GM12878 (cell line): ENCODE results near the gene NCDN. TPM values are rescaled to one million over a fixed set of nuclear protein-coding genes. Genes with fewer than 3 reads are reported as not detected.
A peak's percentile ranks its signal among the peaks of the same experiment; 100 is the strongest.

Experiments
- BHLHE40 ChIP-seq, 2 experiments: fragments of 450-650 bp in 1 of 2; IDR thresholded peaks; 2 replicates each; pipeline ENCODE4 v1.6.1; 2011 to 2017; ENCODE audit warnings: low read depth in 2 of 2, borderline replicate concordance in 1 of 2, improper control_type of control experiment in 1 of 2, low read length in 1 of 2, mild to moderate bottlenecking in 1 of 2
- BRCA1 ChIP-seq: IDR thresholded peaks from 2 replicates; pipeline ENCODE4 v1.6.1; 2011; ENCODE audit warnings: low read depth, low read length, improper control_type of control experiment
- CHD2 ChIP-seq: IDR thresholded peaks from 2 replicates; pipeline ENCODE4 v1.6.1; 2011; ENCODE audit warnings: low read depth, low read length, improper control_type of control experiment, borderline replicate concordance
- DPF2 ChIP-seq: fragments of 450-650 bp; IDR thresholded peaks from 2 replicates; pipeline ENCODE4 v1.6.1; 2017; ENCODE audit warnings: mild to moderate bottlenecking
- ETV6 ChIP-seq, 2 experiments: fragments of 450-650 bp in 1 of 2; IDR thresholded peaks in 1 of 2; conservative IDR thresholded peaks in 1 of 2; 2 replicates each; pipeline ENCODE4 v1.6.1; 2014; ENCODE audit warnings: antibody characterized with exemption in 1 of 2, borderline replicate concordance in 1 of 2, low read depth in 1 of 2, mild to moderate bottlenecking in 1 of 2, moderate library complexity in 1 of 2
- LARP7 ChIP-seq: fragments of 450-650 bp; IDR thresholded peaks from 2 replicates; pipeline ENCODE4 v1.6.1; 2017; ENCODE audit warnings: mild to moderate bottlenecking
- MEF2B ChIP-seq: fragments of 450-650 bp; IDR thresholded peaks from 2 replicates; pipeline ENCODE4 v1.6.1; 2018; ENCODE audit warnings: mild to moderate bottlenecking, moderate library complexity; ENCODE audit not compliant: partially characterized antibody, poor library complexity, severe bottlenecking
- NKRF ChIP-seq: fragments of 450-650 bp; conservative IDR thresholded peaks from 2 replicates; pipeline ENCODE4 v1.6.1; 2017; ENCODE audit warnings: mild to moderate bottlenecking, moderate library complexity
- NR2F1 ChIP-seq: fragments of 450-650 bp; conservative IDR thresholded peaks from 2 replicates; pipeline ENCODE4 v1.6.1; 2017; ENCODE audit warnings: mild to moderate bottlenecking
- POLR2AphosphoS5 ChIP-seq: IDR thresholded peaks from 2 replicates; pipeline ENCODE4 v1.6.1; 2011; ENCODE audit warnings: mild to moderate bottlenecking, low read length, inconsistent platforms
- RUNX3 ChIP-seq: IDR thresholded peaks from 2 replicates; pipeline ENCODE4 v1.6.1; 2012; ENCODE audit warnings: low read length, inconsistent platforms
- TCF12 ChIP-seq: IDR thresholded peaks from 2 replicates; pipeline ENCODE4 v1.6.1; 2011; ENCODE audit warnings: low read depth, mild to moderate bottlenecking, low read length
- YY1 ChIP-seq: IDR thresholded peaks from 2 replicates; pipeline ENCODE4 v1.6.1; 2011; ENCODE audit warnings: low read depth, mild to moderate bottlenecking, low read length
- polyA plus RNA-seq, 11 experiments: library from polyadenylated mRNA; depleted of rRNA in 4 of 11; unstranded in 6 of 11; stranded (reverse) in 5 of 11; fragments of >200 nt; fragmentation: Nextera tagmentation in 4 of 11; fragmentation: Illumina TruSeq in 1 of 11; extraction: Ambion mirVana in 4 of 11; extraction: Trizol in 1 of 11; gene quantifications; 1 replicate in 1 of 11; 2 replicates in 10 of 11; pipeline versions ENCODE4 v1.2.1 to v1.2.3, GENCODE V29; 2011 to 2016; ENCODE audit warnings: inconsistent platforms in 2 of 11, missing spikeins in 2 of 11, low read depth in 1 of 11
- total RNA-seq, 4 experiments: library from RNA; depleted of rRNA in 3 of 4; stranded (reverse); fragments of >200 nt in 3 of 4; fragmentation: Illumina TruSeq in 1 of 4; extraction: Trizol in 1 of 4; gene quantifications; 2 replicates each; pipeline versions ENCODE4 v1.2.1 to v1.2.3, GENCODE V29; 2013 to 2021
- TF ChIP-seq, protein P1 (sequence below): fragments of 450-650 bp; IDR thresholded peaks from 2 replicates; pipeline ENCODE4 v1.6.1; 2017; ENCODE audit warnings: low read depth, mild to moderate bottlenecking, moderate library complexity
- TF ChIP-seq, protein P2 (sequence below): fragments of 450-650 bp; IDR thresholded peaks from 2 replicates; pipeline ENCODE4 v1.6.1; 2017; ENCODE audit warnings: mild to moderate bottlenecking, moderate library complexity
- TF ChIP-seq, protein P3 (sequence below): IDR thresholded peaks from 2 replicates; pipeline ENCODE4 v1.6.1; 2011; ENCODE audit warnings: low read depth, low read length, improper control_type of control experiment, borderline replicate concordance

Gene NCDN
- total and polyA plus RNA-seq, 10 of the 15 experiments (the other 5 are each of a cell fraction or from before 2014, with no cell fraction given) = 1.8 to 25.5 (median 10.9) TPM

GRCh38 chr1:35577071-35577998 is 19.7 kb downstream of the NCDN start (continued):
- TF ChIP-seq DPF2 (no peak), NKRF (0 out of 2 replicates have a peak, but pooled peaks have one; percentile 33), TCF12 (0 out of 2 replicates have a peak, but pooled peaks have one; percentile 11), RUNX3 (peak; percentile 65), POLR2AphosphoS5 (0 out of 2 replicates have a peak, but pooled peaks have one; percentile 18), YY1 (0 out of 2 replicates have a peak, but pooled peaks have one; percentile 33), MEF2B (peak; percentile 15), BRCA1 (no peak), NR2F1 (peak; percentile 58; the same call in 1 of the 2 replicates), BHLHE40 (IDR thresholded peaks at IDR 0.05; ENCODE audit: borderline replicate concordance in 1 of 2, low read depth in 2 of 2, low read length in 1 of 2) (peak in 1 of 2 experiments; percentile 21; a peak in 1 of 4 replicates), LARP7 (0 out of 2 replicates have a peak, but pooled peaks have one; percentile 37), CHD2 (peak; percentile 31; the same call in 1 of the 2 replicates), ETV6 (conservative IDR thresholded peaks at IDR 0.05 in 1 of 2, IDR thresholded peaks at IDR 0.05 in 1 of 2; ENCODE audit: borderline replicate concordance in 1 of 2, low read depth in 1 of 2) (peak in 1 of 2 experiments; percentile 81; a peak in 1 of 4 replicates)
- TF ChIP-seq, protein P1, sequence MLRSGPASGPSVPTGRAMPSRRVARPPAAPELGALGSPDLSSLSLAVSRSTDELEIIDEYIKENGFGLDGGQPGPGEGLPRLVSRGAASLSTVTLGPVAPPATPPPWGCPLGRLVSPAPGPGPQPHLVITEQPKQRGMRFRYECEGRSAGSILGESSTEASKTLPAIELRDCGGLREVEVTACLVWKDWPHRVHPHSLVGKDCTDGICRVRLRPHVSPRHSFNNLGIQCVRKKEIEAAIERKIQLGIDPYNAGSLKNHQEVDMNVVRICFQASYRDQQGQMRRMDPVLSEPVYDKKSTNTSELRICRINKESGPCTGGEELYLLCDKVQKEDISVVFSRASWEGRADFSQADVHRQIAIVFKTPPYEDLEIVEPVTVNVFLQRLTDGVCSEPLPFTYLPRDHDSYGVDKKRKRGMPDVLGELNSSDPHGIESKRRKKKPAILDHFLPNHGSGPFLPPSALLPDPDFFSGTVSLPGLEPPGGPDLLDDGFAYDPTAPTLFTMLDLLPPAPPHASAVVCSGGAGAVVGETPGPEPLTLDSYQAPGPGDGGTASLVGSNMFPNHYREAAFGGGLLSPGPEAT = 0 out of 2 replicates have a peak, but pooled peaks have one; percentile 10
- TF ChIP-seq, protein P2, sequence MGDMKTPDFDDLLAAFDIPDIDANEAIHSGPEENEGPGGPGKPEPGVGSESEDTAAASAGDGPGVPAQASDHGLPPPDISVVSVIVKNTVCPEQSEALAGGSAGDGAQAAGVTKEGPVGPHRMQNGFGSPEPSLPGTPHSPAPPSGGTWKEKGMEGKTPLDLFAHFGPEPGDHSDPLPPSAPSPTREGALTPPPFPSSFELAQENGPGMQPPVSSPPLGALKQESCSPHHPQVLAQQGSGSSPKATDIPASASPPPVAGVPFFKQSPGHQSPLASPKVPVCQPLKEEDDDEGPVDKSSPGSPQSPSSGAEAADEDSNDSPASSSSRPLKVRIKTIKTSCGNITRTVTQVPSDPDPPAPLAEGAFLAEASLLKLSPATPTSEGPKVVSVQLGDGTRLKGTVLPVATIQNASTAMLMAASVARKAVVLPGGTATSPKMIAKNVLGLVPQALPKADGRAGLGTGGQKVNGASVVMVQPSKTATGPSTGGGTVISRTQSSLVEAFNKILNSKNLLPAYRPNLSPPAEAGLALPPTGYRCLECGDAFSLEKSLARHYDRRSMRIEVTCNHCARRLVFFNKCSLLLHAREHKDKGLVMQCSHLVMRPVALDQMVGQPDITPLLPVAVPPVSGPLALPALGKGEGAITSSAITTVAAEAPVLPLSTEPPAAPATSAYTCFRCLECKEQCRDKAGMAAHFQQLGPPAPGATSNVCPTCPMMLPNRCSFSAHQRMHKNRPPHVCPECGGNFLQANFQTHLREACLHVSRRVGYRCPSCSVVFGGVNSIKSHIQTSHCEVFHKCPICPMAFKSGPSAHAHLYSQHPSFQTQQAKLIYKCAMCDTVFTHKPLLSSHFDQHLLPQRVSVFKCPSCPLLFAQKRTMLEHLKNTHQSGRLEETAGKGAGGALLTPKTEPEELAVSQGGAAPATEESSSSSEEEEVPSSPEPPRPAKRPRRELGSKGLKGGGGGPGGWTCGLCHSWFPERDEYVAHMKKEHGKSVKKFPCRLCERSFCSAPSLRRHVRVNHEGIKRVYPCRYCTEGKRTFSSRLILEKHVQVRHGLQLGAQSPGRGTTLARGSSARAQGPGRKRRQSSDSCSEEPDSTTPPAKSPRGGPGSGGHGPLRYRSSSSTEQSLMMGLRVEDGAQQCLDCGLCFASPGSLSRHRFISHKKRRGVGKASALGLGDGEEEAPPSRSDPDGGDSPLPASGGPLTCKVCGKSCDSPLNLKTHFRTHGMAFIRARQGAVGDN = peak; percentile 65; the same call in 1 of the 2 replicates
- TF ChIP-seq, protein P3, sequence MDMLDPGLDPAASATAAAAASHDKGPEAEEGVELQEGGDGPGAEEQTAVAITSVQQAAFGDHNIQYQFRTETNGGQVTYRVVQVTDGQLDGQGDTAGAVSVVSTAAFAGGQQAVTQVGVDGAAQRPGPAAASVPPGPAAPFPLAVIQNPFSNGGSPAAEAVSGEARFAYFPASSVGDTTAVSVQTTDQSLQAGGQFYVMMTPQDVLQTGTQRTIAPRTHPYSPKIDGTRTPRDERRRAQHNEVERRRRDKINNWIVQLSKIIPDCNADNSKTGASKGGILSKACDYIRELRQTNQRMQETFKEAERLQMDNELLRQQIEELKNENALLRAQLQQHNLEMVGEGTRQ = no peak
